DMS79 treated with DMSO at 0.1 percent for 48 hours (cell line): ENCODE data around the gene RTP2.

ENCODE experiments used
- DNase-seq: peaks from one replicate; lab custom pipeline; 2025; lab: John Stamatoyannopoulos, UW

Gene RTP2

DNA sequence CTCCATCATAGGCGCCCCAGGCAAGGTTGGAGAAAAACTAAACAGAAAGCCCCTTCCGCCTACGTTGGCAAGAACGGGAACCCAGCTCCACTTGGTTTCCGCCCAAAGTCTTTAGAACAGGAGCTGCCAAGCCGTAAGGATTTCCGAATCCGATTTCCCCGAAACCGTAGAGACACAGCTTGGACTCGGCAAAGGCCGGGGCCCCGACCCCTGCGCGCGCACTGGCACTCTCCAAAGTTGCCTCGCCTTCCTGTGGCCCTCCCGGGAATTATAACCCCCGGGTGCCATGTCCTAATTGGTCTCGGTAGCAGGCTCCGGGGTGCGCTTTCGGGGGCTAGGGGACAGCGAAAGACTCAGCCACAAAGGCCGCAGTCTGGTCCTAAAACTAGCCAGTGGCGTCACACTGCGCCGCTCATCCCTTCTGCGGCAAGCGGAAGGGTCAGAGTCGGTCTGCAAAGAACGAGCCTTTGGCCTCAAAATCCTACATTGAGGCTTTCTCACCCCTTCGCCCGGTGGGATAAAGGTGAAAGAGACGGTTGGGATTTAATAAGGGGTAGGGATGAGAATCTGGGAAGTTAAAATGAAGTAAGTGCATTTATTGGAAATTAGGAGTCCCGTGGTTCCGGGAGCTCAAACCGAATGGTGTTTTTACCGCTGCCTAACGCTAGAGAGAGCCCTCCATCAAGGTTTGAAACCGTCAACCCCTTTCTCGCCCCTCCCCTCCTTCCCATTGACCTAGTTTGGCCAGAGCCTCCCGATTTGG lies 36.2 kb upstream of the RTP2 start:
- peak; percentile 95 for DNase-seq

DNA sequence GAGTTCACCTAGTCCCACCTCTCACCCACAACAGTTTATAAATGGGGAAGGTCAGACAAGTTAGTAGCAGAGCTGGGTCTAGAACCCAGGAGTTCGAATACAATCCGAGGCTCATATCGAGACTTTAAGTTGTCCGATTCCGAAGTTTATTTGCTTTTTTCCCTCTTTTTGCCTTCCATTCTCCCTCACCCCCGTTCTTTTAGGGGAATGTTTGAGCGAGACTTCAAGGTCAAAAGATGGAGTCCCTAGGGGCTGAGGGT lies 35.6 kb upstream of the RTP2 start:
- DNase-seq, result peak; percentile 45

GRCh38 chr3:187737368-187738070 lies 35.2 kb upstream of the RTP2 start:
- DNase-seq, result peak; percentile 67

- no peak for DNase-seq
Observed at GRCh38 chr3:187737006-187737367, 34.6 kb upstream of the RTP2 start.

DNA sequence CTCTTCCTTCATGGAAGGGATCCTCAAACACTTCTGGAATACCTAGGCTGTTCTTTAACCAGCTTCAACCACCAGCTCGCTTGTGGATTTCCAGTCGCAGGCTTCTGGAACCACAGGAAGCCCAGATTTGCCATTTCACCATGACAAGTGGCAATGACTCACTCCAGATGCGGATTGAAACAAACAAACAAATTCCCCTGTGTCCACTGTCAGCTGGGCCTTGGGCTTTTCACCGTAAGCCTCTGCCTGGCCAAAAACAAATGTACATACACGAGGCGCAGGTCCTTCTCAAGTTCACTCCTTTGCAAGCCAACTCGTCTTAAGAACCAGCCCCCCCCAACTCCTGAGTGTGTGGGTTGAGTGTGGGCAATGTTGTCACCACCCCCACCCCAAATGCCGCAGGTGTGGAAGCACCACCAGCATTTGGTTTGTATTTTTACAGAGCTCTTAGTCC lies 34.1 kb upstream of the RTP2 start:
- peak; percentile 59 for DNase-seq

DNA sequence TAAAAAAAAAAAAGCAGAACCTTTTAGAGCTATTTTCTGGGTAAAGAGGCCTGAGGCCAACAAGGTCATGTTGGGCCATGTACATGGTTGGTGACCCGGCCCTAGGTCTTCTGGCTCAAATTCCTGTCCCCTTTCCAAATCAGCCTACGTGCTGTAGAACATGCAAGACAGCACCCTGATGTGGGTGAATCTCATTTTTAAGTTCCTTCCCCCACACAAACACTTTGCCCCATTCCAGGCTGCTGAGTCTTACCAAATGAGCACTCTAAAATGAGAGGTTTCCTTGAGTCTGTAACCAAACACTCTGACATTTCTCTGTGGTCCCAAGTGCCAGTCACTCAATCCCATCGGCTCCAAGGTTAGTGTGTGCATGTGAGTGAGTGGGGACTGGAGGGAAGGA lies 33.5 kb upstream of the RTP2 start:
- DNase-seq, result no peak

GRCh38 chr3:187735383-187735782 lies 33.0 kb upstream of the RTP2 start:
- no peak for DNase-seq

GRCh38 chr3:187734841-187735240 lies 32.5 kb upstream of the RTP2 start:
- no peak for DNase-seq

GRCh38 chr3:187733371-187733770 lies 31.0 kb upstream of the RTP2 start:
- DNase-seq, result no peak

GRCh38 chr3:187729598-187729997 lies 27.2 kb upstream of the RTP2 start:
- DNase-seq, result no peak

DNA sequence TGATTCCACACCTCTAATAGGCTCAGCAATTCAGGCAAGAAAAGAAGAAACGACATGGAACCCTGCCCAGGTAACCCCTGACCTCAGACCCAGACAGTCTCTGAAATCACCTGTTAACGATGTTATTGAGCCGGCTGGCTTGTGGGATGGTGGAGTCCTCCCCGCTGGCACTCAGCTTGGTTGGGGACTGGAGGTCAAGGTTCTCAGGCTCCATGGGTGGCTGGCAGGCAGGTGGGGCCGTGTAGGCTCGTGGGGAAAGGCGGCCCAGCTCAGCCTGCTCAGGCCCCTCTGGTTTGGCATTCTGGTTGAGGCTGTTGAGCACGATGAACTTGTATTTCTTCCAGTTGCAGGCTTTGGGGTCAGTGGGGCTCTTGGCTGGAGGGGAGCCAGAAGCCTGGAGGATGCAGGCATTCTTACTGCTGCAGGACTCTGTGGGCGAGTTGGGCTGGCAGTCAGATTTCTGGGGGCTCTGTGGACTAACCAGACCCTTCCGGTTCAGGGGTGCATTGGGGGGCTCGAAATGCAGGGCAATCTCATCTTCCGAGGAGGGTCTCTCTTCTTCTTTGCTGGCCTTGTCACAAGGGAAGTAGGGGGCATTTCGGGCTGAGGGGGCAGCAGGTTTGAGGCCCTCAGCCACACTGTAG lies 26.7 kb upstream of the RTP2 start:
- no peak for DNase-seq

GRCh38 chr3:187728248-187728647 lies 25.9 kb upstream of the RTP2 start:
- DNase-seq, result no peak

DNA sequence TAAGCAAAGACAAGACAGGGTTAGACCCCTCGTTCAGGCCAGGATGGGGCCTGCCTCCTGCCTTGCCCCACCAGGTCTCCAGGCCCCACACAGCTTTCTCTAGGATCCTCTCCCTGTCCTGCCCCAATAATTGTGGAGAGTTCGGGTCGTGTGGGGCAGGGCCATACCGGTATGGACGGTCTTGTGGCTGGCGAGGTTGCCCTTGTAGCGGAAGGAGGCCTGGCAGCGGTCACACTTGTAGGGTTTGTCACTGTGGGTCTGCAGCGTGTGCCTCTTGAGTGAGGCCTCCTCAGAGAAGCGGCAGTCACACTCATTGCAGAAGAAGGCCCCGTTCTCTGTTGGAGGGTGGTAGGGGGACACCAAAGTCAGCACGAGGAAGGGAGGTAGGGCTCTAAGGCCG lies 24.2 kb upstream of the RTP2 start:
- no peak for DNase-seq

DNA sequence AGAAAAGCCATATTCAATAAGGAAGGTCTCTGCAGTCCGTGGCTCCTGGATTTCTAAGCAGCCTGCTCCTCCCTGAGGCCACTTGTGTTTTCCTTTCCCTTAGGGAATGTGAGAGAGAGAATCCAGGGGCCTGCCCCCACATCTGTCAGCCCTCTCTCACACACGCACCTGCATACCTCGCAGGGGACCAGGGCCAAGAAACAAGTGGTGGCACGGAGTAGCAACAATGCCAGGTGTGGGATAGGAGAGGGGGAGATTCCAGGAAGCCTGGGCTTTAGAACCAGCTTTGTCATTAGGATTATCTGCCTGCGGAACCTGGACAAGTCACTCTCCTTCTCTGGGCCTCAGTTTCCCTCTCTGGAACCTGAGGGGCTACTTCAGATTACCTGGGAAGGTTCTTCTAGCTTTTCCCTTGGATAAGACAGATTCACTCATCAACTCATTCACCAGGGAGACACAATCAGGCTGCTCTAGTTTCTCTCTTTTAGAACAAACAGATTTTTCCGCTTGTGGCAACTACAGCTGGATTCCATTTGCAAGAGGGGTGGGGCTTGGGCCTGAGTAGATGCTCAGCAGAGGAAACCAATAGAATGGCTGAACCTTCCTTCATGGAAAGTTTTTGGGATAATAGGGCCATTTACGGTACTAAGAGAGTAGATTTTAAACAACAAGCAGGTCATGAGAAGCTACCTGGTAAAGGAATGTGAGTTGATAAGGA lies 23.5 kb upstream of the RTP2 start:
- DNase-seq, result no peak

DNA sequence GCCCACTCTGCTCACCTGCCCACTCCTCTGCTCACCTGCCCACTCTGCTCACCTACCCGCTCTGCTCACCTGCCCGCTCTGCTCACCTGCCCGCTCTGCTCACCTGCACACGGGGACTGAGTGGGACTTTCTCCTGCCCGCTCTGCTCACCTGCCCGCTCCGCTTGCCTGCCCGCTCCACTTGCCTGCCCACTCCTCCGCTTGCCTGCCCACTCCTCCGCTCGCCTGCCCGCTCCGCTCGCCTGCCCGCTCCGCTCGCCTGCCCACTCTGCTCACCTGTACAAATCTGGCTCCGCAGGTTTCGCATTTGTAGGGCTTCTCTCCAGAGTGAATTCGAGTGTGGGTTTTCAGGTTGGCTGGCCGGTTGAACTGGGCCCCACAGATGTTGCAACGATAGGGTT lies 22.9 kb upstream of the RTP2 start:
- no peak for DNase-seq

GRCh38 chr3:187722206-187722612 lies 19.9 kb upstream of the RTP2 start:
- DNase-seq, result no peak

DNA sequence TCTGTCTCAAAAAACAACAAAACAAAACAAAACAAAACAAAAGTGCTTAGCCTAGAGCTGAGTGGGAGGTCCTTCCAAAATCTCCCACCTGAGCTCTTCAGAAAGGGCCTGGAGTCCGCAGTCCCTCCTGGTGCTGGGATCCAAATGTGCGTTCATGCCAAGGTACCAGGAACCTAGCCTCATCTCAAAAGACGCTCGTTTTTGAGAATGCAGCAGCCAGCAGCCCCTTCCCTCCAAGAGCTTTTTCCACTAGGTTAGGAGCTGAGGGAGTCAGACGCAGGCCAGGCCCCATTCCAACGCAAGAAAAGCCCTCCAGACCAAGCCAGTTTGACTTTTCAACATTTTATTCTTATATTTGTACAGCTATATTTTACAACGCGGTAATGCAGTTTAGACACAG lies 18.7 kb upstream of the RTP2 start:
- DNase-seq, result no peak

DNA sequence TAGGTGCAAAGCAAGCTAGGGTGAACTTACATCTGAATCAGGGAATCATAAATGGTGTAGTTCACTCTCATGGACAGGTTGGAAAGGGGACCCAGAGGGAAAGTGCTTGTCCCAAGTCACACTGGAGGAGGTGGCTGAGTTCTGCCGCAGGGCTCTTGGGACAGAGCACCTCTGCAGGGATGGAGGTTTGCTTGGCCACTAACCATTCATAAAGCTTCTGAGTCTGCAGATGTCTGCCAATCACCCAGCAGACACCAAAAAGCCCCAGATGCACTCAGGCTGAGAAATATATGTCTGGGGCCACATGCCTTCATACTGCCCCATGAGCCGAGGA lies 17.9 kb upstream of the RTP2 start:
- no peak for DNase-seq

- DNase-seq, result peak; percentile 13
Observed at GRCh38 chr3:187719628-187720336, 17.4 kb upstream of the RTP2 start.

- DNase-seq, result no peak
Observed at GRCh38 chr3:187718802-187719201, 16.4 kb upstream of the RTP2 start.

DNA sequence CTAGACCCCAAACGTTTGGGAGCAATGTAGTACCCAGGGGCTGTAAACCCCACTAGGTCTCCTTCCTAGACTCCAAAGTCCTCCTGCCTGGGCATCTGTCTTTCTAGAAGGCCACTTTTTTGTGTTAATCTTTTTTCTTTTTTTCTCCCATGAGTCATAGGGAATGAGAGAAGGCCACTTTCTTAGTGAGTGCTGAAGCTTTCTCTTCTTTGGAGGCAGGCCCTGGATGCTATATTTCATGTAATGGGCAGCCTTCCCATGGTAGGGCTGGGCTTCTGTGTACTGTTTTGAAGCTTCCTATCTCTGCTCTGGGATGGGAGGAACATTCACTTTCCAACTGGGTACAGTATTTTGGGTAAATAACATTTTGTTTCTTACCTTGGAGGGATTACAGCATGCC lies 15.2 kb upstream of the RTP2 start:
- no peak for DNase-seq

DNA sequence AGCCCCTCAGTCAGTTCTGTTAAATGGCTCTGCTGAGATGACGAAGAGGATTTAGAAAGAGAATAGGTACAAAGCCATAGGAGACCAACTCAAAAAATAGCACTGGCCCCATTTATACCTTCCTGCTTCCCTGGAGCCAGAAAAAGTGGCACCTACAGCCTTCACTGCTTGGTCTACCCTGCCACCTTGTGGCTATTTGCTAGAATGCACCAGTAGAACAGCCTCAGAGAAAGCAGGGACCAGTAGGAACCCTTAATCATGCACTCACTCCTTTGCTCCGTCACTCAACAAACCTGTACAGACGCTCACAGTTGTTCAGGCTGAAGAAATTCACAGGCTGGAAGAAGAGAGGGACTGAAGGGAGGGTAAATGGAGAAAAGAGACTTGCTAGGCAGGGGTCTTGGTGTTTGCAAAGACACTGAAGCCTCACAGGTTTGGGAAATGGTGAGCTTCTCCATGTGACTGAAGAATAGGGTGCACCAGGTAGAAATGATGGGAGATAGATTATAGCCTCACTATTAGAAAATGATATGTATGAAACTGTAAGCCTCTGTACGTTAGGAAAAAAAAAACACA lies 12.1 kb upstream of the RTP2 start:
- peak; percentile 69 for DNase-seq
